NB4 (cell line): ENCODE data around the gene IHH.

Source experiments
- DNase-seq: peaks from one replicate; pipeline ENCODE4 v3.0.0; 2010; ENCODE audit warnings: low read depth
- H3K4me3 ChIP-seq: one replicate; pipeline ENCODE4 v1.5.1; 2011; ENCODE audit warnings: mild to moderate bottlenecking, low read depth, low read length, moderate library complexity
- CTCF ChIP-seq: IDR thresholded peaks from one replicate; pipeline ENCODE4 v1.5.1; 2012; ENCODE audit warnings: low read depth, low read length
- MAX ChIP-seq: IDR thresholded peaks from 2 replicates; pipeline ENCODE4 v1.6.1; 2011; ENCODE audit warnings: low read depth, low read length
- MYC ChIP-seq: IDR thresholded peaks from 2 replicates; pipeline ENCODE4 v1.6.1; 2011; ENCODE audit warnings: low read depth, low read length
- POLR2A ChIP-seq: IDR thresholded peaks from 2 replicates; pipeline ENCODE4 v1.6.1; 2011; ENCODE audit warnings: mild to moderate bottlenecking; ENCODE audit not compliant: insufficient read length; ENCODE audit errors: extremely low read depth

Gene IHH

GRCh38 chr2:219073413-219074129, 12.8 kb upstream of the IHH start:
- no peak overlapping the region for H3K4me3 ChIP-seq
- peak; percentile 77 for DNase-seq
- no peak for TF ChIP-seq POLR2A
- TF ChIP-seq CTCF: peak; percentile 82
- TF ChIP-seq MAX: no peak
- 0 out of 2 replicates have a peak, but pooled peaks have one; percentile 33 for TF ChIP-seq MYC

- H3K4me3 ChIP-seq: no peak overlapping the region
Measured at GRCh38 chr2:219072741-219073250, 12.1 kb upstream of the IHH start.

GRCh38 chr2:219071131-219071816, 10.6 kb upstream of the IHH start:
- no peak for DNase-seq
- no peak overlapping the region for H3K4me3 ChIP-seq
- TF ChIP-seq CTCF: no peak
- TF ChIP-seq POLR2A: no peak
- no peak for TF ChIP-seq MYC
- TF ChIP-seq MAX: no peak

More at GRCh38 chr2:219072741-219073250, 12.1 kb upstream of the IHH start:
- TF ChIP-seq MAX (no peak), MYC (no peak), POLR2A (no peak), CTCF (no peak)
- DNase-seq: no peak

GRCh38 chr2:219065484-219065883, 4.8 kb upstream of the IHH start:
- TF ChIP-seq MYC (no peak), POLR2A (no peak), CTCF (no peak), MAX (no peak)
- no peak for DNase-seq
- H3K4me3 ChIP-seq: no peak overlapping the region

- TF ChIP-seq MAX (no peak), CTCF (no peak), POLR2A (no peak), MYC (no peak)
- no peak for DNase-seq
- no peak overlapping the region for H3K4me3 ChIP-seq
Measured at GRCh38 chr2:219062081-219062480, 1.4 kb upstream of the IHH start.
